Ishikawa (cell line): ENCODE results near the gene B4GALT1.

Source experiments
- CEBPB ChIP-seq: IDR thresholded peaks from 2 replicates; pipeline ENCODE4 v1.6.1; 2012
- CREB1 ChIP-seq: IDR thresholded peaks from 2 replicates; pipeline ENCODE4 v1.6.1; 2012; ENCODE audit warnings: low read depth
- EGR1 ChIP-seq: IDR thresholded peaks from 2 replicates; pipeline ENCODE4 v1.6.1; 2012
- EP300 ChIP-seq: IDR thresholded peaks from 2 replicates; pipeline ENCODE4 v1.6.1; 2012; ENCODE audit warnings: borderline replicate concordance
- FOXM1 ChIP-seq: IDR thresholded peaks from 2 replicates; pipeline ENCODE4 v1.6.1; 2012; ENCODE audit warnings: low read depth, borderline replicate concordance
- MAX ChIP-seq: IDR thresholded peaks from 2 replicates; pipeline ENCODE4 v1.6.1; 2012
- NFIC ChIP-seq: IDR thresholded peaks from 2 replicates; pipeline ENCODE4 v1.6.1; 2012
- RAD21 ChIP-seq: IDR thresholded peaks from 2 replicates; pipeline ENCODE4 v1.6.1; 2012; ENCODE audit warnings: low read depth
- TAF1 ChIP-seq: IDR thresholded peaks from 2 replicates; pipeline ENCODE4 v1.6.1; 2012; ENCODE audit warnings: low read depth, mild to moderate bottlenecking
- TCF12 ChIP-seq: IDR thresholded peaks from 2 replicates; pipeline ENCODE4 v1.6.1; 2012; ENCODE audit warnings: low read depth
- TEAD4 ChIP-seq: IDR thresholded peaks from 2 replicates; pipeline ENCODE4 v1.6.1; 2012
- USF1 ChIP-seq: IDR thresholded peaks from 2 replicates; pipeline ENCODE4 v1.6.1; 2012
- YY1 ChIP-seq: IDR thresholded peaks from 2 replicates; pipeline ENCODE4 v1.6.1; 2012; ENCODE audit warnings: low read depth
- ZBTB7A ChIP-seq: IDR thresholded peaks from 2 replicates; pipeline ENCODE4 v1.6.1; 2012; ENCODE audit warnings: low read depth
- TF ChIP-seq, protein P1 (sequence below): IDR thresholded peaks from 2 replicates; pipeline ENCODE4 v1.6.1; 2012; ENCODE audit warnings: low read depth, mild to moderate bottlenecking

Gene B4GALT1

GRCh38 chr9:33166231-33167083 is 679 bp downstream of the B4GALT1 start:
- TF ChIP-seq TAF1 = peak; percentile 64
- TF ChIP-seq EP300 = no peak
- TF ChIP-seq TCF12 = 0 out of 2 replicates have a peak, but pooled peaks have one; percentile 40
- TF ChIP-seq MAX = peak; percentile 13; the same call in 1 of the 2 replicates
- TF ChIP-seq CEBPB = no peak

- TF ChIP-seq CEBPB (peak; percentile 88), NFIC (no peak)
Observed at GRCh38 chr9:33165263-33166151, 1.6 kb downstream of the B4GALT1 start.

GRCh38 chr9:33164138-33164809 is 2.9 kb downstream of the B4GALT1 start:
- TF ChIP-seq CREB1 (no peak), RAD21 (no peak)
- TF ChIP-seq, protein P1, sequence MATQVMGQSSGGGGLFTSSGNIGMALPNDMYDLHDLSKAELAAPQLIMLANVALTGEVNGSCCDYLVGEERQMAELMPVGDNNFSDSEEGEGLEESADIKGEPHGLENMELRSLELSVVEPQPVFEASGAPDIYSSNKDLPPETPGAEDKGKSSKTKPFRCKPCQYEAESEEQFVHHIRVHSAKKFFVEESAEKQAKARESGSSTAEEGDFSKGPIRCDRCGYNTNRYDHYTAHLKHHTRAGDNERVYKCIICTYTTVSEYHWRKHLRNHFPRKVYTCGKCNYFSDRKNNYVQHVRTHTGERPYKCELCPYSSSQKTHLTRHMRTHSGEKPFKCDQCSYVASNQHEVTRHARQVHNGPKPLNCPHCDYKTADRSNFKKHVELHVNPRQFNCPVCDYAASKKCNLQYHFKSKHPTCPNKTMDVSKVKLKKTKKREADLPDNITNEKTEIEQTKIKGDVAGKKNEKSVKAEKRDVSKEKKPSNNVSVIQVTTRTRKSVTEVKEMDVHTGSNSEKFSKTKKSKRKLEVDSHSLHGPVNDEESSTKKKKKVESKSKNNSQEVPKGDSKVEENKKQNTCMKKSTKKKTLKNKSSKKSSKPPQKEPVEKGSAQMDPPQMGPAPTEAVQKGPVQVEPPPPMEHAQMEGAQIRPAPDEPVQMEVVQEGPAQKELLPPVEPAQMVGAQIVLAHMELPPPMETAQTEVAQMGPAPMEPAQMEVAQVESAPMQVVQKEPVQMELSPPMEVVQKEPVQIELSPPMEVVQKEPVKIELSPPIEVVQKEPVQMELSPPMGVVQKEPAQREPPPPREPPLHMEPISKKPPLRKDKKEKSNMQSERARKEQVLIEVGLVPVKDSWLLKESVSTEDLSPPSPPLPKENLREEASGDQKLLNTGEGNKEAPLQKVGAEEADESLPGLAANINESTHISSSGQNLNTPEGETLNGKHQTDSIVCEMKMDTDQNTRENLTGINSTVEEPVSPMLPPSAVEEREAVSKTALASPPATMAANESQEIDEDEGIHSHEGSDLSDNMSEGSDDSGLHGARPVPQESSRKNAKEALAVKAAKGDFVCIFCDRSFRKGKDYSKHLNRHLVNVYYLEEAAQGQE = no peak

DNA sequence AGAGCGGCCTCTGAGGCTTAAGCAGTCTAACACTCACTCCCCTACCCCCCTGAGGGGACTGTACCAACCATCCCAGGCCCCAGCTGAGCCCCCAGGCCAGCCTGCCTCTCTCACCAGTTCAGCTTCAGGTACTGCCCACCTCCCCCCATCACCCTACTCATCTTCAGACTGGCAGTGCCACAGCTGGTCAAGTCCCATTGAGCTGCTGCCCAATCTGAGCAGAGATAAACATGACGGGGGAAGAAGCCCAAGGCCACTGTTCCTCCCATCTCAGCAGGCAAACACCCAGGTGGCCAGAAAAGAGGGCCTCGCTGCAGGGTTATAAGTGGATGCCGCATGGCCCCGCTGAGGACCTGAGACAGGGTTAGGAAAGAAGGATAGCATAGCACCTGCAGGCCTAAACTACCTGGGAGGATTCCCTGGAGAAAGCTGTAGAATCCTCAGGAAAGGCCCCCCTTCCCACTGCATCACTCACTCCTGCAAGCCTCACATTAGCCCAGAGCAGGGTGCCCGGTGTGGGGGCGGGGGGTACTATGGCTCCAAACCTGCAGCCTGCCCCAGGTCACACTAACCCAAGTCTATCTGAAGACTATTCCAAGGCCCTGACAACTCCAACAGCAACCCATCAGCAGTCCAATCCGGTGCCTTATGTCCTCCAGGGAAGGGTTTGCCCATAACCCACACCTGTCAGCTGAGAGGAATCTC is 3.6 kb downstream of the B4GALT1 start:
- TF ChIP-seq USF1 (no peak), CREB1 (no peak), TEAD4 (no peak), EGR1 (no peak), EP300 (no peak), TAF1 (no peak), TCF12 (no peak), RAD21 (no peak), MAX (no peak)
- TF ChIP-seq, protein P1 = no peak

DNA sequence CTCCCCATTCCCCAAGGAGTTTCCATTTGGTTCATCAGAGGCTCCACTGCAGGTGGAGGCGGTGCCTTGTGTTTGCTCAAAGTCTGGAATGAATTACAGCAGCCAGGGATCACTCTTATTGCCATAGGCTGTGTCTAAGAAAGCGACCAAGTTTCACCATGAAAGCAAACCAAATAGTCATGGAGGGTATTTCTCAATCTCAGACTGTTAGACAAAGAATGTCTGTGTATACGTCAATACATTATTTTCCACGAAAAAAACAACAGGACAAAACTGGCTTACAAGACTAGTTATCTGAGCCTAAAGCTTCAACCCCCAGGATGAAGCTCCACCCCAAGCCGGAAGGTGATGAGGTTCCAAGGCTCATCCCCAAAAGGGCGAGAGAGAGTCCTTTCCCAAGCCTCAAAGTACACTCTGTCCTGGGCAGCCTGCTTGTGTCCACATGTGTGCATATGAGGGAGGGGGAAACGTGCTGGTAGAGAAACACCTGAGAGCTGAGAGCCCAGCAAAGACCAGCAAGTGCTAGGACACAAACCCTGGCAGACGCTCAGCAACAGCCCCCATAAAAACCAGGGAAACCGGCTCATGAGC is 4.3 kb downstream of the B4GALT1 start:
- TF ChIP-seq FOXM1 (no peak), ZBTB7A (no peak)

- TF ChIP-seq EP300 (peak; percentile 85), USF1 (no peak), CEBPB (peak; percentile 56; the same call in 1 of the 2 replicates), YY1 (peak; percentile 74), RAD21 (peak; percentile 6; the same call in 1 of the 2 replicates), EGR1 (no peak), CREB1 (0 out of 2 replicates have a peak, but pooled peaks have one; percentile 44), TEAD4 (peak; percentile 94), NFIC (peak; percentile 95), TCF12 (peak; percentile 91), MAX (peak; percentile 43; the same call in 1 of the 2 replicates), TAF1 (no peak), FOXM1 (peak; percentile 72; the same call in 1 of the 2 replicates), ZBTB7A (peak; percentile 51; the same call in 1 of the 2 replicates)
- TF ChIP-seq, protein P1 = peak; percentile 26; the same call in 1 of the 2 replicates
Observed at GRCh38 chr9:33161589-33162132, 5.5 kb downstream of the B4GALT1 start.
